Spinal cord (tissue), 10 donors: Measurements from ENCODE around the gene HOXD8. TPM values are rescaled to one million over a fixed set of nuclear protein-coding genes. Genes with fewer than 3 reads are reported as not detected.
A peak's percentile ranks its signal among the peaks of the same experiment; 100 is the strongest.

Source experiments
- DNase-seq, 6 donors: peaks; one replicate each; pipeline versions ENCODE4 v3.0.0 to v3.0.0-alpha.2; 2013 to 2015; ENCODE audit warnings: low spot score in 6 of 6, low read depth in 4 of 6
- H3K27ac ChIP-seq: one replicate; pipeline ENCODE4 v1.5.1; 2013; ENCODE audit warnings: low read depth, low read length, control low read depth
- H3K27me3 ChIP-seq: one replicate; pipeline ENCODE4 v1.6.1; 2013; ENCODE audit warnings: low read length; ENCODE audit not compliant: control insufficient read depth, insufficient read depth
- H3K36me3 ChIP-seq: one replicate; pipeline ENCODE4 v1.6.1; 2013; ENCODE audit warnings: low read length; ENCODE audit not compliant: control insufficient read depth, insufficient read depth
- H3K4me1 ChIP-seq: one replicate; pipeline ENCODE4 v1.6.1; 2013; ENCODE audit warnings: low read length; ENCODE audit not compliant: control insufficient read depth, insufficient read depth
- H3K4me3 ChIP-seq: one replicate; pipeline ENCODE4 v1.5.1; 2013; ENCODE audit warnings: low read depth, low read length, control low read depth
- H3K9me3 ChIP-seq: one replicate; pipeline ENCODE4 v1.6.1; 2013; ENCODE audit warnings: low read length; ENCODE audit not compliant: control insufficient read depth, insufficient read depth
- WGBS: methylation state at CpG from one replicate; pipeline ENCODE4 v1.1.5; 2013; ENCODE audit warnings: missing lambda C conversion rate; ENCODE audit not compliant: insufficient coverage; 5-methylcytosine and 5-hydroxymethylcytosine counted together
- polyA plus RNA-seq, 2 donors: library from polyadenylated mRNA; unstranded; fragments of 120-200 nt; gene quantifications; one replicate each; pipeline ENCODE4 v1.2.1, GENCODE V29; 2013; ENCODE audit not compliant: insufficient read length in 2 of 2
- total RNA-seq, 2 donors: library from RNA; depleted of rRNA in 1 of 2; stranded (reverse); fragments of 120-200 nt in 1 of 2; fragments of >200 nt in 1 of 2; gene quantifications; one replicate each; pipeline versions ENCODE4 v1.2.3 to v1.2.4, GENCODE V29; 2013 to 2014
- donor health status: healthy.

HOXD8 gene
- total and polyA plus RNA-seq, 4 donors, result 10.5 to 42.7 (median 21.4) TPM

GRCh38 chr2:176102309-176102866 lies 27.1 kb upstream of the HOXD8 start:
- Histone ChIP-seq H3K9me3 (no peaks in the 10 kb centered on the region), H3K27me3 (peaks cover 99% of the 10 kb centered on the region), H3K27ac (no peak overlapping the region), H3K4me1 (peaks cover 48% of the 10 kb centered on the region), H3K36me3 (no peaks in the 10 kb centered on the region), H3K4me3 (no peak overlapping the region)
- DNase-seq, result no peak
- WGBS, result 44% methylated on average over 5 of the region's 7 CpGs

DNA sequence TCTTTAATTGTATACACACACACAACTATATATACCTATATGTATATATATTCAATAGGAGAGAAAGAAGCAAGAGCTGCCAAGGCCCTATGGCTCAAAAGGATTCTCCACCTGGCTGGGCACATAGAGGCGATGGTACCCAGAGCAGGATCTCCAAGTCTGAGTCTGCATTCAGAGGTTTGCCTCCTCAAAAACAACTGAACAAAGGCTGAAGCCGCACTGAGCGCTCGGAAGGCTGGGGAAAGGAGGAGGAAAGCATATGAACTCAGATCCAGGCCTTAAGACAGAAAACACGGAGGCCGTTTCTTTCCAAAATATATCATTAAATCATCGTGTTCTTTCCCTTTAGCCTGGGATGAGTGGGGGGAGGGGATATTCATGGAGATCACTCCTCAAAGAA lies 26.3 kb upstream of the HOXD8 start:
- peaks cover 97% of the 10 kb centered on the region for H3K27me3 ChIP-seq
- H3K4me3 ChIP-seq, result no peak overlapping the region
- 33% methylated on average over 1 of the region's 7 CpGs for WGBS
- no peaks in the 10 kb centered on the region for H3K9me3 ChIP-seq
- no peak for DNase-seq
- peak overlapping the region; percentile 79 for H3K27ac ChIP-seq
- peaks cover 40% of the 10 kb centered on the region for H3K4me1 ChIP-seq
- no peaks in the 10 kb centered on the region for H3K36me3 ChIP-seq

- Histone ChIP-seq H3K27ac (peak overlapping the region; percentile 79), H3K9me3 (no peaks in the 10 kb centered on the region), H3K27me3 (peaks cover 97% of the 10 kb centered on the region), H3K4me3 (peak overlapping the region; percentile 31), H3K36me3 (no peaks in the 10 kb centered on the region), H3K4me1 (peaks cover 39% of the 10 kb centered on the region)
- WGBS, result 7% methylated on average over 3 of the region's 17 CpGs
- no peak for DNase-seq
Measured at GRCh38 chr2:176103742-176104315, 25.7 kb upstream of the HOXD8 start.

GRCh38 chr2:176104316-176105077 lies 25.0 kb upstream of the HOXD8 start:
- Histone ChIP-seq H3K27me3 (peaks cover 97% of the 10 kb centered on the region), H3K4me3 (peak overlapping the region; percentile 31), H3K36me3 (no peaks in the 10 kb centered on the region), H3K4me1 (peaks cover 39% of the 10 kb centered on the region), H3K27ac (peak overlapping the region; percentile 79), H3K9me3 (no peaks in the 10 kb centered on the region)
- DNase-seq, result no peak
- 2% methylated on average over 53 of the region's 56 CpGs for WGBS

GRCh38 chr2:176105078-176105729 lies 24.3 kb upstream of the HOXD8 start:
- H3K36me3 ChIP-seq, result no peaks in the 10 kb centered on the region
- H3K27me3 ChIP-seq, result peaks cover 97% of the 10 kb centered on the region
- H3K9me3 ChIP-seq, result no peaks in the 10 kb centered on the region
- 5% methylated on average over 24 of the region's 25 CpGs for WGBS
- no peak for DNase-seq
- peak overlapping the region; percentile 79 for H3K27ac ChIP-seq
- H3K4me1 ChIP-seq, result peaks cover 33% of the 10 kb centered on the region
- H3K4me3 ChIP-seq, result peak overlapping the region; percentile 31

GRCh38 chr2:176105730-176106580 lies 23.6 kb upstream of the HOXD8 start:
- no peak for DNase-seq
- H3K27me3 ChIP-seq, result peaks cover 97% of the 10 kb centered on the region
- peaks cover 30% of the 10 kb centered on the region for H3K4me1 ChIP-seq
- H3K27ac ChIP-seq, result peak overlapping the region; percentile 79
- no peaks in the 10 kb centered on the region for H3K36me3 ChIP-seq
- no peaks in the 10 kb centered on the region for H3K9me3 ChIP-seq
- 16% methylated on average over 23 of the region's 25 CpGs for WGBS
- peak overlapping the region; percentile 24 for H3K4me3 ChIP-seq

DNA sequence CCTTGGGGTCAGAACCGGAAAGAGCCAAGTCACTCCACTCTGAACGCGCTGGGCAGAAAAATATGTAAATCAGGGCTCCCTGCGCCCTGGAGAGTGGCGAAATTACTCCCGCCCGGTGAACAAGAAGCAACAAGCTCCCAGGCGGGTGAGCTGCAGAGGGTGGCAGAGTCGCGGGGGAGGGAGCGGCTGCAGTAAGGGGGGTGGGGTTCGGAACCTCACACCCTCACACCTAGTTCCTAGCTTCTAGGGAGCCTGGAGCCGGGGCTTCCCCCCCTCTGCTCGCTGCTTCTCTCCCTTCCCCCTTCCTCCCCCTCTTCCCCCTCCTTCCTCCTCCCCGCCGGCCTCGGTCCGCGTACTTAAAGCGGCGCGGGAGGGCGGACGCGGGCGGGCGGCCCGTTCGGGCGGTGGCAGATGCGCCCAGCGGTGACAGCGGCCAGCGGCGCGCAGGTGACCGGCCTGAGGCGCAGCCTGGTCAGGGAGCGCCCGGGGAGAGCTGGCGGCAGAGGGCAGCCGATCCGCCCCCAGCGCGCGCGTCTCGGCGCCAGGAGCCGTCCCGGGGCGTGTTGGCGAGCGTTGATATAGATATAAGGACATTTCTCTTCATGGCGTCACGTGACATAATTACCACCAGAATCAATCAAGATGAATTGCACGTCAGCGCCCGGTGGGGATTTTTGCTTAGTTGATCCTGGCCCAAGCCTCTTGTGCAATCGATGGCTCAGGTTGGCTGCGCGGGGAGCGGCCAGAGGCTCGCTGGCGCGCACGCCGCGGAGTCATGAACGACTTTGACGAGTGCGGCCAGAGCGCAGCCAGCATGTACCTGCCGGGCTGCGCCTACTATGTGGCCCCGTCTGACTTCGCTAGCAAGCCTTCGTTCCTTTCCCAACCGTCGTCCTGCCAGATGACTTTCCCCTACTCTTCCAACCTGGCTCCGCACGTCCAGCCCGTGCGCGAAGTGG lies 22.6 kb upstream of the HOXD8 start, which contains the start of gene HOXD11:
Gene HOXD11 (plus strand): TSS at position 700 of the 959 bp plus-strand sequence. CDS start 76 bp downstream, at position 776.
- Histone ChIP-seq H3K4me3 (peak within 1 kb of the TSS; percentile 19), H3K9me3 (no peaks in the 10 kb centered on the region), H3K27me3 (peaks cover 97% of the 10 kb centered on the region), H3K27ac (peak within 1 kb of the TSS; percentile 79), H3K36me3 (no peaks in the 10 kb centered on the region), H3K4me1 (peaks cover 32% of the 10 kb centered on the region)
- under 1% methylated on average over 71 of the region's 85 CpGs for WGBS
- no peak for DNase-seq

DNA sequence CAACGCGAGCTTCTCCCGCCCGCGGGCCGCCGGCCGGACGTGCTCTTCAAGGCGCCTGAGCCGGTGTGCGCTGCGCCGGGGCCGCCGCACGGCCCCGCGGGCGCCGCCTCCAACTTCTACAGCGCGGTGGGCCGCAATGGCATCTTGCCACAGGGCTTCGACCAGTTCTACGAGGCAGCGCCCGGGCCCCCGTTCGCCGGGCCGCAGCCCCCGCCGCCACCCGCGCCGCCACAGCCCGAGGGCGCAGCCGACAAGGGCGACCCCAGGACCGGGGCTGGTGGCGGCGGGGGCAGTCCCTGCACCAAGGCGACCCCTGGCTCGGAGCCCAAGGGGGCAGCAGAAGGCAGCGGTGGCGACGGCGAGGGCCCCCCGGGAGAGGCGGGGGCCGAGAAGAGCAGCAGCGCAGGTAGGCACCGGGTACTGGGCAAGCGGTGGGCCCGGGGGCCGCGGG lies 21.7 kb upstream of the HOXD8 start:
- Histone ChIP-seq H3K4me1 (peaks cover 41% of the 10 kb centered on the region), H3K4me3 (no peak overlapping the region), H3K36me3 (no peaks in the 10 kb centered on the region), H3K27ac (no peak overlapping the region), H3K9me3 (no peaks in the 10 kb centered on the region), H3K27me3 (peaks cover 97% of the 10 kb centered on the region)
- no peak for DNase-seq
- WGBS, result under 1% methylated on average over 53 of the region's 59 CpGs
